GM15510 (cell line): ENCODE measurements around the gene RAB31.

Experiments
- POLR2A ChIP-seq: IDR thresholded peaks from 3 replicates; pipeline ENCODE4 v1.6.1; 2011; ENCODE audit warnings: borderline replicate concordance; ENCODE audit not compliant: insufficient read length; ENCODE audit errors: extremely low read depth

The RAB31 gene

GRCh38 chr18:9708057-9708433 is at the start of gene RAB31:
Gene RAB31 (plus strand): TSS chr18:9708301. CDS start chr18:9708406, 105 bp downstream.
- TF ChIP-seq POLR2A = peak; percentile 65

GRCh38 chr18:9659499-9660375 is 48.4 kb upstream of the RAB31 start:
- TF ChIP-seq POLR2A = no peak

- TF ChIP-seq POLR2A = no peak
These were observed 46.5 kb upstream of the RAB31 start for GRCh38 chr18:9661564-9661963.

- no peak for TF ChIP-seq POLR2A
These were observed 44.7 kb upstream of the RAB31 start for GRCh38 chr18:9663377-9663776.

GRCh38 chr18:9665314-9665713 is 42.8 kb upstream of the RAB31 start:
- TF ChIP-seq POLR2A = no peak

- TF ChIP-seq POLR2A = no peak
These were observed 41.6 kb upstream of the RAB31 start for GRCh38 chr18:9666548-9666947.

- no peak for TF ChIP-seq POLR2A
These were observed 39.1 kb upstream of the RAB31 start for GRCh38 chr18:9669016-9669415.

GRCh38 chr18:9671214-9671613 is 36.9 kb upstream of the RAB31 start:
- TF ChIP-seq POLR2A = no peak

- no peak for TF ChIP-seq POLR2A
These were observed 34.5 kb upstream of the RAB31 start for GRCh38 chr18:9673296-9674251.

GRCh38 chr18:9679125-9679524 is 29.0 kb upstream of the RAB31 start:
- TF ChIP-seq POLR2A = no peak

GRCh38 chr18:9681217-9681616 is 26.9 kb upstream of the RAB31 start:
- no peak for TF ChIP-seq POLR2A

- no peak for TF ChIP-seq POLR2A
These were observed 25.5 kb upstream of the RAB31 start for GRCh38 chr18:9682572-9682971.

- TF ChIP-seq POLR2A = no peak
These were observed 24.4 kb upstream of the RAB31 start for GRCh38 chr18:9683418-9684396.
